Activated T-cell treated with anti-CD3 and anti-CD28 coated beads for 48 hours (primary cell): ENCODE data around the gene SMIM44.
A peak's percentile ranks its signal among the peaks of the same experiment; 100 is the strongest.
"Not testable (repeated sequence)": the region's sequence is repeated elsewhere in the genome, so short reads cannot be mapped to it uniquely, and the experiment has no call there.

Experiments
- DNase-seq: peaks from one replicate; pipeline ENCODE4 v3.0.0-alpha.2; 2020; ENCODE audit warnings: low read depth

The SMIM44 gene

GRCh38 chr19:3457528-3458228, 25.6 kb downstream of the SMIM44 start:
- DNase-seq, result no peak

DNA sequence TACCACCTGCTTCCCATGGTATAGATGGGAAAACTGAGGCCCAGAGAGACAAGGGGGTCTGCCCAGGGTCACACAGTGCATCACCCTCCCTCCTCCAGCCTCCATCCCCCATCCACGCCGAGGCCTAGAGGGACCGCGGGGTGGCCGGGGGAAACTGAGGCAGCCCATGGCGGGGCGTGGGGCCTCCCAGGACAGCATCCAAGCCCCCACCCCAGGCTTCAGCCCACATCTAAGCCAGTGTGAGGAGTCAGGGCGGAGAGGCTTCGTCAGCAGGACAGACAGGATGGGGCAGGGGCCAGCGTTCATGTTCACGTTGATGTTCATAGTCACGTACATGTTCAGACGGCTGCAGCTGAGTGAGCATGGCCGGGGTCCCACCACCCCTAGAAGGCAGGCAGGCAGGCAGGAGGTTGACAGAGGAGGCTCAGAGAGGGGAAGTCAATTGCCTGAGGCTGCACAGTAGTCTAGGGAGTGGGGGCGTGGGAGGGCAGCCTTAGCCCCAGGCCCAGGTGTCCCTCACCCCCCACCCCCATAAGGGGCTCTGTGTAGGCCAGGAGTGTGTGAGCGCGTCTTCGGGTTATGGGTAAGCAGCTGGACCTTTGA, 26.2 kb downstream of the SMIM44 start:
- DNase-seq, result no peak

GRCh38 chr19:3455960-3456601, 27.2 kb downstream of the SMIM44 start:
- DNase-seq, result no peak

GRCh38 chr19:3455393-3455955, 27.8 kb downstream of the SMIM44 start:
- no peak for DNase-seq

- no peak for DNase-seq
Observed at GRCh38 chr19:3454656-3455392, 28.4 kb downstream of the SMIM44 start.

GRCh38 chr19:3453840-3454239, 29.4 kb downstream of the SMIM44 start:
- no peak for DNase-seq

DNA sequence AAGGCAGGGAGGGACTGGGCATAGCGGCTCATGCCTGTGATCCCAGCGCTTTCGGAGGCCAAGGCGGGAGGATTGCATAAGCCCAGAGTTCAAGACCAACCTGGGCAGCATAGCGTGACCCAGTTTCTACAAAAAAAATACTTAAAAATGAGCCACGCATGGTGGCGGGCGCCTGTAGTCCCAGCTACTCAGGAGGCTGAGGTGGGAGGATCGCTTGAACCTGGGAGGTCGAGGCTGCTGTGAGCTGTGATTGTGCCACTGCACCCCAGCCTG, 30.4 kb downstream of the SMIM44 start:
- DNase-seq, result not testable (repeated sequence)

- DNase-seq, result no peak
Observed at GRCh38 chr19:3452171-3452941, 30.9 kb downstream of the SMIM44 start.

DNA sequence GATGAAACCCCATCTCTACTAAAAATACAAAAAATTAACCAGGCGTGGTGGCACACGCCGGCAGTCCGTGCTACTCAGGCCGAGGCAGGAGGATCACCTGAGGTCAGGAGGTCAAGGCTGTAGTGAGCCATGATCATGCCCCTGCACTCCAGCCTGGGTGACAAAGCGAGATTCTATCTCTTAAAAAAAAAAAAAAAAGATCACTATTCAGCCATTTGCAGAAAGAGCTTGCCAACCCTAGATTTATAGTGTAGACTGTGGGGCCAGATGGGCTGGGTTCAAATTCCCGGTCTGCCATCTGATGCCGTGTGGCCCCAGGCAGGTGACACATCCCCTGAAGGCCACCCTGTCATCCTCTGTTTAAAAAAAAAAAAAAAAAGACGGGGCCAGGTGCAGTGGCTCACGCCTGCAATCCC, 31.8 kb downstream of the SMIM44 start:
- no peak for DNase-seq

DNA sequence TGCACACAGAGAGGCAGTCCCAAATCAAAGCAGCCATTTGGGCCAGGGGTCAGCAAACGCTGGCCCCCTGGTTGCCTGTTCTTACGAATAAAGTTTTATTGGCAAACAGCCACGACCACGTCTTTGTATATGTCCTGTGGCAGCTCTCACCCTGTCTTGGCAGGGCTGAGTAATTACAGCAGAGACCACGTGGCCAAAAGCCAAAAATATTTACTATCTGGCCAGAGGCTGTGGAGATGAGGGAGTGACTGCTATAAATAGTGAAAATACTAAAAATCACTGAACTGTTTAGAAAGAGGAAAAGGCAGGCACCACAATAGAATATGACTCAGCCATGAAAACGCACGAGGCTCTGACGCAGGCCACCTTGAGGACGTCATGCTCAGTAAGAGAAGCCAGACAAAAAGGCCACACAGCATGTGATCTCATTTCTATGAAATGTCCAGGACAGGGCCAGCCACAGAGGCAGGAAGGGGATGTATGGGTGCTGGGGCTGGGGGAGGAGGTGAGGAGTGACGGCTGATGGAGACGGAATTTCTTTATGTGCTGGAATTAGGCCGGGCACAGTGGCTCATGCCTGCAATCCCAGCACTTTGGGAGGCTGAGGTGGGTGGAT, 32.3 kb downstream of the SMIM44 start:
- DNase-seq, result no peak

GRCh38 chr19:3448616-3449334, 34.5 kb downstream of the SMIM44 start:
- DNase-seq, result no peak

DNA sequence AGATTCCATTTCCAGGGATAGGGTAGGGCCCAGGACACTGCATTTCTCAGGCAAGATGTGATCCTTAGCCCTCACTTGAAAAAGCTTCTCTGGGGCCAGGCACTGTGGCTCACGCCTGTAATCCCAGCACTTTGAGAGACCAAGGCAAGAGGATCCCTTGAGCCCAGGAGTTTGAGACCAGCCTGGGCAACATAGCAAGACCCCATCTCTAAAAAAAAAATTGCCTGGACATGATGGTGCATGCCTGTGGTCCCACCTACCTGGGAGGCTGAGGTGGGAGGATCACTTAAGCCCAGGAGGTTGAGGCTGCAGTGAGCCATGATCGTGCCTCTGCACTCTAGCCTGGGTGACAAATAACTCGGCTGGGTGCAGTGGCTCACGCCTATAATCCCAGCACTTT, 36.6 kb downstream of the SMIM44 start:
- not testable (repeated sequence) for DNase-seq

- no peak for DNase-seq
Observed at GRCh38 chr19:3444695-3445234, 38.5 kb downstream of the SMIM44 start.

DNA sequence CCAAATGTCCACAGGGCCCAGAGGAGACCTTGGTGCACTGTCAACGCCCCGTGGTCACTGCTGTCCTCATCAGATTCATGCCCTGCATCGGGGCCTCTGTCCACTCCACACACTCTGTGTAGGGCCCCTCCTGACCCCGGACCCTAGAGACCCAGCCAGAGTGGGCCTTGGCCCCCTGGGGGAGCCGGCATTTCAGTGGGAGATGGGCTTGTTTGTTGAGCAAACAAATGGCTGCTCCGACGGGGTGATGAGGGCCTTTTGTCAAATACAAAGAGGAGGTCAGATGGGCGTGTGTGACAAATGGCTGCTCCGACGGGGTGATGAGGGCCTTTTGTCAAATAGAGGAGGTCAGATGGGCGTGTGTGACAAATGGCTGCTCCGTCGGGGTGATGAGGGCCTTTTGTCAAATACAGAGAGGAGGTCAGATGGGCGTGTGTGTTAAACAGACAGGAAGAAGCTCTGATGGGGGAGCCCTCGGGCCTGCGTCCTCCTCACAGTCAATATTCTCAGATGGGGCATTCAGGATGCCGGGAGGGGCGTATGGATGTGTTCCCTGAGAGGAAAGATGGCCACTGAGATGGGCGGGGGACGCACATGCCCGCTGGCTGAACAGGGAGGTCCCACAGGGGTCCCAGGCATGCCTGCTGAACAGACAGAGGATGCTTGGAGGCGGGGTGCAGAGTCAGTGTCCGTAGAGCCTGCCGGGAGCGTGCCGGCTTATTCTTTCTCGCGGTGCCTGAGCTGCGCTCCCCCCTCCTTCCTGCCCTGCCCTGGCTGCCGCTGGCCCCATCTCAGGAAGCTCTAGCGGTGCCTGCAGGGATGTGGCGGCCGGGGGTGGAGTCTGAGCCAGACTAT, 39.2 kb downstream of the SMIM44 start:
- no peak for DNase-seq

GRCh38 chr19:3442487-3443071, 40.7 kb downstream of the SMIM44 start:
- DNase-seq, result no peak

GRCh38 chr19:3441986-3442329, 41.3 kb downstream of the SMIM44 start:
- no peak for DNase-seq

DNA sequence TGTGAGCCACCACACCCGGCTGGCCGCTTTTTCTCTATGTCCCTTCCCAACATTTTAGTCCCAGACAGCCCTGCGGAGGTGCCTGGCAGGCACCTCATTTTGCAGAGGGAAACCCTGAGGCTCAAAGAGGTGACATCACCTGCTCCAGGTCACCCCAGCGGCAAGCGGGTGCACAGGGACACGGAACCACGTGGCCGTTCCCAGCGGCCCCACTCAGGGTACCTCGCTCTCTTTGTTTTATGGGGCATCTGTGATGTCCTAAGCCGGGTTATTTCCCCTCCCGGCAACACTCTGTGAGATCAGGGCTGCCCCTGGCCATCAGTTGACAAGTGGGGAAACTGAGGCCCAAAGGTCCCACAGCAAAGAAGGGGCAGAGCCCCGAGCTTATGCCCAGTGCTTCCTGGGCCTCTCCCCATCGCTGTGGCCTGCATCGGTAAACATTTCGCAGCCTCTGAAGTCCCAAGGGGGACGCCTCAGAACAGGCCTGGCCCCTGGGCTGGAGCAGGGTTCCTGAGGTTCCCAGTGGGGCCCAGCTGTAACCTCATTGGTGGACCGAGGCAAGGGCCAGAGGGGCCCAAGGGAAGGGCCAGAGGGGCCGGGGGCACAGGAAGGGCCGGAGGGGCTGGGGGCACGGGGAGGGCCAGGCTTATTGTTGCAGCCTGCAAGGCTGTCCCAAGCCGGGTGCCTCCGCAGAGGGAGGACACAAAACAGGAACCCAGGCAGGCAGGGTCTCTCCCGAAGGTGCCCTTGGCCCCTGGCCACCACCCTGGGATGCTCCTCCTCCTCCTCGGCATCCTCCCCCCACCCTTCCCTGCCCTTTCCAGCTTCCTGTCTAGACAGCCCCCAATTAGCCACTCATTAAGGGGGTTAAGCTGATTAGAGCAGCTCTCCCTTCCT, 41.9 kb downstream of the SMIM44 start:
- DNase-seq, result no peak

- DNase-seq, result peak; percentile 48
Observed at GRCh38 chr19:3440082-3440481, 43.2 kb downstream of the SMIM44 start.
